ENCODE measurements around the gene GASK1B.
A peak's percentile ranks its signal among the peaks of the same experiment; 100 is the strongest.

The GASK1B gene

GRCh38 chr4:158172261-158173258 lies at the start of gene GASK1B:
Gene GASK1B, minus strand, starts transcription at chr4:158173025. Its CDS starts 1,650 bp downstream, at chr4:158171375.
- Histone ChIP-seq H2AFZ (ENCODE audit: low read length) (no peak within 1 kb of the TSS), H4K20me1 (ENCODE audit: insufficient read depth, low read length) (no peaks in the 10 kb centered on the region), H3K4me3 (ENCODE audit: low read depth, low read length, poor library complexity, severe bottlenecking) (no peak within 1 kb of the TSS), H3K79me2 (ENCODE audit: insufficient read depth, low read length) (no peaks in the 10 kb centered on the region), H3F3A (ENCODE audit: insufficient read depth, low read length) (no peaks in the 10 kb centered on the region), H3K27ac (ENCODE audit: low read depth, low read length, poor library complexity, severe bottlenecking) (no peak within 1 kb of the TSS), H3K36me3 (ENCODE audit: insufficient read depth, low read length) (no peaks in the 10 kb centered on the region), H3K27me3 (ENCODE audit: insufficient read depth, low read length) (no peaks in the 10 kb centered on the region), H3K9me3 (ENCODE audit: low read length) (no peaks in the 10 kb centered on the region), H3K4me1 (ENCODE audit: insufficient read depth, low read length, severe bottlenecking) (no peaks in the 10 kb centered on the region), H3K9ac (ENCODE audit: low read length) (no peak within 1 kb of the TSS), H3K9me2 (ENCODE audit: low read depth, low read length) (no peaks in the 10 kb centered on the region), H3K4me2 (ENCODE audit: low read length) (no peak within 1 kb of the TSS)
- TF ChIP-seq CTCF (IDR thresholded peaks at IDR 0.05; ENCODE audit: low read length) (peak; percentile 60), EZH2 (IDR thresholded peaks at IDR 0.05; ENCODE audit: borderline replicate concordance, low read length) (no peak)

- H2AFZ ChIP-seq (ENCODE audit: low read length): no peak overlapping the region
- H3K36me3 ChIP-seq (ENCODE audit: insufficient read depth, low read length): no peaks in the 10 kb centered on the region
- no peak for TF ChIP-seq EZH2 (IDR thresholded peaks at IDR 0.05; ENCODE audit: borderline replicate concordance, low read length)
- no peak for TF ChIP-seq CTCF (IDR thresholded peaks at IDR 0.05; ENCODE audit: low read length)
- no peaks in the 10 kb centered on the region for H4K20me1 ChIP-seq (ENCODE audit: insufficient read depth, low read length)
- no peaks in the 10 kb centered on the region for H3F3A ChIP-seq (ENCODE audit: insufficient read depth, low read length)
- no peaks in the 10 kb centered on the region for H3K4me1 ChIP-seq (ENCODE audit: insufficient read depth, low read length, severe bottlenecking)
- H3K9ac ChIP-seq (ENCODE audit: low read length): no peak overlapping the region
- H3K4me3 ChIP-seq (ENCODE audit: low read depth, low read length, poor library complexity, severe bottlenecking): no peak overlapping the region
- H3K27me3 ChIP-seq (ENCODE audit: insufficient read depth, low read length): no peaks in the 10 kb centered on the region
- no peak overlapping the region for H3K27ac ChIP-seq (ENCODE audit: low read depth, low read length, poor library complexity, severe bottlenecking)
- no peaks in the 10 kb centered on the region for H3K9me3 ChIP-seq (ENCODE audit: low read length)
- H3K9me2 ChIP-seq (ENCODE audit: low read depth, low read length): no peaks in the 10 kb centered on the region
- no peaks in the 10 kb centered on the region for H3K79me2 ChIP-seq (ENCODE audit: insufficient read depth, low read length)
- no peak overlapping the region for H3K4me2 ChIP-seq (ENCODE audit: low read length)
Observed at GRCh38 chr4:158219623-158220022, 46.8 kb upstream of the GASK1B start.

- no peak overlapping the region for H3K4me3 ChIP-seq (ENCODE audit: low read depth, low read length, poor library complexity, severe bottlenecking)
- no peaks in the 10 kb centered on the region for H3F3A ChIP-seq (ENCODE audit: insufficient read depth, low read length)
- H2AFZ ChIP-seq (ENCODE audit: low read length): no peak overlapping the region
- no peaks in the 10 kb centered on the region for H3K9me2 ChIP-seq (ENCODE audit: low read depth, low read length)
- no peak overlapping the region for H3K9ac ChIP-seq (ENCODE audit: low read length)
- H3K27me3 ChIP-seq (ENCODE audit: insufficient read depth, low read length): no peaks in the 10 kb centered on the region
- no peak overlapping the region for H3K4me2 ChIP-seq (ENCODE audit: low read length)
- H3K9me3 ChIP-seq (ENCODE audit: low read length): no peaks in the 10 kb centered on the region
- TF ChIP-seq CTCF (IDR thresholded peaks at IDR 0.05; ENCODE audit: low read length): no peak
- TF ChIP-seq EZH2 (IDR thresholded peaks at IDR 0.05; ENCODE audit: borderline replicate concordance, low read length): no peak
- H3K36me3 ChIP-seq (ENCODE audit: insufficient read depth, low read length): no peaks in the 10 kb centered on the region
- no peaks in the 10 kb centered on the region for H3K79me2 ChIP-seq (ENCODE audit: insufficient read depth, low read length)
- H4K20me1 ChIP-seq (ENCODE audit: insufficient read depth, low read length): no peaks in the 10 kb centered on the region
- no peak overlapping the region for H3K27ac ChIP-seq (ENCODE audit: low read depth, low read length, poor library complexity, severe bottlenecking)
- no peaks in the 10 kb centered on the region for H3K4me1 ChIP-seq (ENCODE audit: insufficient read depth, low read length, severe bottlenecking)
Observed at GRCh38 chr4:158217763-158218162, 44.9 kb upstream of the GASK1B start.
